IPS-18c (cell line): ENCODE measurements around the gene CHN1.

Source experiments
- H3K4me3 ChIP-seq: 2 replicates; pipeline ENCODE4 v1.7.0; 2013; ENCODE audit warnings: low read depth, mild to moderate bottlenecking, low read length, moderate library complexity; ENCODE audit not compliant: insufficient read depth
- H3K9me3 ChIP-seq: one replicate; pipeline ENCODE4 v1.6.1; 2013; ENCODE audit warnings: mild to moderate bottlenecking, low read length, moderate library complexity; ENCODE audit not compliant: control insufficient read depth, insufficient read depth

CHN1 gene

GRCh38 chr2:174994381-174994780, 10.8 kb downstream of the CHN1 start:
- Histone ChIP-seq H3K9me3 (no peaks in the 10 kb centered on the region), H3K4me3 (no peak overlapping the region)

GRCh38 chr2:174992886-174993285, 12.3 kb downstream of the CHN1 start:
- H3K9me3 ChIP-seq, result no peaks in the 10 kb centered on the region
- H3K4me3 ChIP-seq, result no peak overlapping the region

- H3K9me3 ChIP-seq, result no peaks in the 10 kb centered on the region
- H3K4me3 ChIP-seq, result no peak overlapping the region
Measured at GRCh38 chr2:174985614-174986013, 19.6 kb downstream of the CHN1 start.

- Histone ChIP-seq H3K9me3 (no peaks in the 10 kb centered on the region), H3K4me3 (no peak overlapping the region)
Measured at GRCh38 chr2:174984561-174984960, 20.6 kb downstream of the CHN1 start.

- no peaks in the 10 kb centered on the region for H3K9me3 ChIP-seq
- H3K4me3 ChIP-seq, result no peak overlapping the region
Measured at GRCh38 chr2:174981331-174981730, 23.9 kb downstream of the CHN1 start.

- Histone ChIP-seq H3K9me3 (no peaks in the 10 kb centered on the region), H3K4me3 (no peak overlapping the region)
Measured at GRCh38 chr2:174979996-174980395, 25.2 kb downstream of the CHN1 start.

- Histone ChIP-seq H3K9me3 (no peaks in the 10 kb centered on the region), H3K4me3 (no peak overlapping the region)
Measured at GRCh38 chr2:174977364-174977763, 27.8 kb downstream of the CHN1 start.

- Histone ChIP-seq H3K4me3 (no peak overlapping the region), H3K9me3 (no peaks in the 10 kb centered on the region)
Measured at GRCh38 chr2:174974131-174974530, 31.1 kb downstream of the CHN1 start.

GRCh38 chr2:174972924-174973323, 32.3 kb downstream of the CHN1 start:
- Histone ChIP-seq H3K4me3 (no peak overlapping the region), H3K9me3 (no peaks in the 10 kb centered on the region)

- H3K4me3 ChIP-seq, result no peak overlapping the region
Measured at GRCh38 chr2:174971868-174972781, 33.1 kb downstream of the CHN1 start.

GRCh38 chr2:174970092-174970491, 35.1 kb downstream of the CHN1 start:
- no peaks in the 10 kb centered on the region for H3K9me3 ChIP-seq
- H3K4me3 ChIP-seq, result no peak overlapping the region

More at GRCh38 chr2:174971868-174972781, 33.1 kb downstream of the CHN1 start:
- no peaks in the 10 kb centered on the region for H3K9me3 ChIP-seq

- Histone ChIP-seq H3K9me3 (no peaks in the 10 kb centered on the region), H3K4me3 (no peak overlapping the region)
Measured at GRCh38 chr2:174969091-174969734, 36.0 kb downstream of the CHN1 start.

GRCh38 chr2:174967691-174968260, 37.4 kb downstream of the CHN1 start:
- Histone ChIP-seq H3K4me3 (no peak overlapping the region), H3K9me3 (no peaks in the 10 kb centered on the region)

GRCh38 chr2:174967086-174967485, 38.1 kb downstream of the CHN1 start:
- Histone ChIP-seq H3K4me3 (no peak overlapping the region), H3K9me3 (no peaks in the 10 kb centered on the region)

GRCh38 chr2:174965992-174966744, 39.0 kb downstream of the CHN1 start:
- H3K4me3 ChIP-seq, result no peak overlapping the region

GRCh38 chr2:174965551-174965950, 39.6 kb downstream of the CHN1 start:
- no peaks in the 10 kb centered on the region for H3K9me3 ChIP-seq

More at GRCh38 chr2:174965992-174966744, 39.0 kb downstream of the CHN1 start:
- H3K9me3 ChIP-seq, result no peaks in the 10 kb centered on the region

GRCh38 chr2:174964404-174964803, 40.8 kb downstream of the CHN1 start:
- H3K9me3 ChIP-seq, result no peaks in the 10 kb centered on the region
- no peak overlapping the region for H3K4me3 ChIP-seq

More at GRCh38 chr2:174965551-174965950, 39.6 kb downstream of the CHN1 start:
- H3K4me3 ChIP-seq, result no peak overlapping the region
